Measurements from ENCODE around the gene ZC3H7B. TPM values are rescaled to one million over a fixed set of nuclear protein-coding genes. Genes with fewer than 3 reads are reported as not detected.

Gene ZC3H7B
- total and polyA plus RNA-seq, 12 donors, result 31.2 to 133 (median 77.6) TPM

DNA sequence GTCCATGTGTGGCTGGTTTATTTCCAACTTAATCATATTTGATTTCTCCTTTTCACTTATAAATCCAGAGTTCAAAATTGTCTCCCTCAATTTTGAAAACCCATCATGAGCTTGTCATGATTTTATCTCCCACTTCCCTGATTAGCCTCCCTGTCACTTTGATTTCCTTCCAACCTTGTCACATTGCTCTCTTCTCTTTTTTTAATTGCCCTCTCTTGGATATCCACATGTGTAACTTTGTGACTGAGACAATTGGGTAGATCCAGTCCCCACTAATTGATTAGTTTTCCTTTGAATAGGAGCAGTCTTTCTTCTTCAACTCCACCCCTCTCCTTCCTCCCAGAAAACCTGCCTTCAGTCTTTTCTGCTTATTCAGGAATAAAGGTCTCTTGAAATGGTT, 82.8 kb downstream of the ZC3H7B start:
- no peak for DNase-seq
- H3K4me3 ChIP-seq, result no peak overlapping the region
- no peaks in the 10 kb centered on the region for H3K27me3 ChIP-seq
- H3K36me3 ChIP-seq (replicated peaks in 1 of 2), result peaks cover 0 to 23% of the 10 kb centered on the region in 2 donors
- H3K4me1 ChIP-seq (replicated peaks in 1 of 2), result peaks cover 17 to 31% of the 10 kb centered on the region in 2 donors
- intact Hi-C loops (cut with DNase I), result no loop called here
- H3K9me3 ChIP-seq (replicated peaks in 1 of 3), result no peaks in the 10 kb centered on the region
- peak overlapping the region in 2 of 5 donors; percentile 99 for H3K27ac ChIP-seq
- TF ChIP-seq POLR2A (IDR thresholded peaks at IDR 0.05), result no peak
- TF ChIP-seq, protein P1, sequence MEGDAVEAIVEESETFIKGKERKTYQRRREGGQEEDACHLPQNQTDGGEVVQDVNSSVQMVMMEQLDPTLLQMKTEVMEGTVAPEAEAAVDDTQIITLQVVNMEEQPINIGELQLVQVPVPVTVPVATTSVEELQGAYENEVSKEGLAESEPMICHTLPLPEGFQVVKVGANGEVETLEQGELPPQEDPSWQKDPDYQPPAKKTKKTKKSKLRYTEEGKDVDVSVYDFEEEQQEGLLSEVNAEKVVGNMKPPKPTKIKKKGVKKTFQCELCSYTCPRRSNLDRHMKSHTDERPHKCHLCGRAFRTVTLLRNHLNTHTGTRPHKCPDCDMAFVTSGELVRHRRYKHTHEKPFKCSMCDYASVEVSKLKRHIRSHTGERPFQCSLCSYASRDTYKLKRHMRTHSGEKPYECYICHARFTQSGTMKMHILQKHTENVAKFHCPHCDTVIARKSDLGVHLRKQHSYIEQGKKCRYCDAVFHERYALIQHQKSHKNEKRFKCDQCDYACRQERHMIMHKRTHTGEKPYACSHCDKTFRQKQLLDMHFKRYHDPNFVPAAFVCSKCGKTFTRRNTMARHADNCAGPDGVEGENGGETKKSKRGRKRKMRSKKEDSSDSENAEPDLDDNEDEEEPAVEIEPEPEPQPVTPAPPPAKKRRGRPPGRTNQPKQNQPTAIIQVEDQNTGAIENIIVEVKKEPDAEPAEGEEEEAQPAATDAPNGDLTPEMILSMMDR (IDR thresholded peaks at IDR 0.05), result no peak

DNA sequence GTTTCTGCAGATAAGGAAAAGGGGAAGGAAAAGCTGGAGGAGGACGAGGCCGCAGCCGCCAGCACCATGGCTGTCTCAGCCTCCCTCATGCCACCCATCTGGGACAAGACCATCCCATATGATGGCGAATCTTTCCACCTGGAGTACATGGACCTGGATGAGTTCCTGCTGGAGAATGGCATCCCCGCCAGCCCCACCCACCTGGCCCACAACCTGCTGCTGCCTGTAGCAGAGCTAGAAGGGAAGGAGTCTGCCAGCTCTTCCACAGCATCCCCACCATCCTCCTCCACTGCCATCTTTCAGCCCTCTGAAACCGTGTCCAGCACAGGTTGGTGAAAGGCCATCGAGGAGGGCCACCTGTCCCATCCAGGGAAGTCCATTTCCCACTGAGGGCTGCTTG, 86.0 kb downstream of the ZC3H7B start:
- 88 to 96% (median 89%) methylated on average over 6 to 7 of the region's 7 CpGs for WGBS, 4 donors
- Histone ChIP-seq H3K4me1 (replicated peaks in 1 of 2) (peaks cover 8 to 16% of the 10 kb centered on the region in 2 donors), H3K36me3 (replicated peaks in 1 of 2) (peaks cover 0 to 43% of the 10 kb centered on the region in 2 donors), H3K9me3 (replicated peaks in 1 of 3) (no peaks in the 10 kb centered on the region), H3K4me3 (no peak overlapping the region), H3K27me3 (no peaks in the 10 kb centered on the region), H3K27ac (no peak overlapping the region)
- TF ChIP-seq, protein P1 (IDR thresholded peaks at IDR 0.05), result no peak
- intact Hi-C loops (cut with DNase I), result no loop called here
- DNase-seq, result no peak

DNA sequence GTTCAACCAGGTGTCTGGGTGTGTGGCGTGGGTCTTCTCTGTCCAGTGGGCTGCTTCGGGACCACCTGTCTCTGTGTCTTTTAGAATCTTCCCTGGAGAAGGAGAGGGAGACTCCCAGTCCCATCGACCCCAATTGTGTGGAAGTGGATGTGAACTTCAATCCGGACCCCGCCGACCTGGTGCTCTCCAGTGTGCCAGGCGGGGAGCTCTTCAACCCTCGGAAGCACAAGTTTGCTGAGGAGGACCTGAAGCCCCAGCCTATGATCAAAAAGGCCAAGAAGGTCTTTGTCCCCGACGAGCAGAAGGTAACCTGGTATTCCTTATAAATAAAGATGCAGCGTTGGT, 92.7 kb downstream of the ZC3H7B start:
- Histone ChIP-seq H3K4me3 (peak overlapping the region in 1 of 4 donors; percentile 12), H3K4me1 (replicated peaks in 1 of 2) (peaks cover 14 to 26% of the 10 kb centered on the region in 2 donors), H3K9me3 (replicated peaks in 1 of 3) (no peaks in the 10 kb centered on the region), H3K27me3 (no peaks in the 10 kb centered on the region), H3K36me3 (replicated peaks in 1 of 2) (peaks cover 0 to 60% of the 10 kb centered on the region in 2 donors), H3K27ac (peak overlapping the region in 4 of 5 donors; percentile 3 to 93 (median 72))
- intact Hi-C loops (cut with DNase I), result no loop called here
- WGBS, 4 donors, result 70 to 81% (median 79%) methylated on average over 7 to 11 of the region's 11 CpGs
- DNase-seq, result no peak
- TF ChIP-seq POLR2A (IDR thresholded peaks at IDR 0.05), result no peak
- TF ChIP-seq, protein P1 (IDR thresholded peaks at IDR 0.05), result no peak

DNA sequence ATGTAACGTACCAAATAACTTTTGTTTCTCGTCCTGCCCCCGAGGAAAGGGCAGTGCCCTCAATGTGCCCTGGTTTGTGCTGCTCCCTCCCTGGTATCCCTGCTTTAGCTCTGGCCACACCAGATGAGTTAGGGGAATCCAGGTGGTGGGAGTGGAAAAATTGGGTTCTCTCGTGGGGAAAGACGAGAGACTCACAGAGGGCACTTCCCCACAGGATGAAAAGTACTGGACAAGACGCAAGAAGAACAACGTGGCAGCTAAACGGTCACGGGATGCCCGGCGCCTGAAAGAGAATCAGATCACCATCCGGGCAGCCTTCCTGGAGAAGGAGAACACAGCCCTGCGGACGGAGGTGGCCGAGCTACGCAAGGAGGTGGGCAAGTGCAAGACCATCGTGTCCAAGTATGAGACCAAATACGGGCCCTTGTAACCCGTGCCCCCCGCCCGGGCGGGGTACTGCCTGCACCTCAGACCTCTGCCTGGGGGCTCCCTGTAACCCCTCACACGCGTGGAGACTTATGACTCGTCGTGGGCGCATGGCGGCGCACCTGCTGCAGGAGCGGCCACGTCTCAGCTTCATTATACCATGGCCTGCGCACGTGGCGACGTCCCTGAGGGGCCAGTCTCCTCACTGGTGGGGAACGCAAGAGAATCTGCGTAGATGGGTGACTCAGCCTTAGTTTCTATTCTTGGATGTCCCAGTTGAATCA, 94.4 kb downstream of the ZC3H7B start:
- no peak for DNase-seq
- Histone ChIP-seq H3K27me3 (no peaks in the 10 kb centered on the region), H3K36me3 (replicated peaks in 1 of 2) (peaks cover 0 to 50% of the 10 kb centered on the region in 2 donors), H3K27ac (peak overlapping the region in 2 of 5 donors; percentile 85 to 93), H3K4me1 (replicated peaks in 1 of 2) (peaks cover 14 to 26% of the 10 kb centered on the region in 2 donors), H3K4me3 (no peak overlapping the region), H3K9me3 (replicated peaks in 1 of 3) (no peaks in the 10 kb centered on the region)
- 87 to 92% (median 91%) methylated on average over 30 to 37 of the region's 37 CpGs for WGBS, 4 donors
- TF ChIP-seq POLR2A (IDR thresholded peaks at IDR 0.05), result no peak
- TF ChIP-seq, protein P1 (IDR thresholded peaks at IDR 0.05), result no peak
- intact Hi-C loops (cut with DNase I), result no loop called here
